NCI-H146 treated with DMSO at 0.1 percent for 48 hours (cell line): Measurements from ENCODE around the gene GRIN2A.

Source experiments
- DNase-seq: peaks from one replicate; lab custom pipeline; 2025; ENCODE audit not compliant: unreplicated experiment; lab: John Stamatoyannopoulos, UW

The GRIN2A gene

GRCh38 chr16:9868606-9869149, 313.6 kb downstream of the GRIN2A start:
- DNase-seq = no peak

GRCh38 chr16:9867176-9867575, 315.1 kb downstream of the GRIN2A start:
- no peak for DNase-seq

DNA sequence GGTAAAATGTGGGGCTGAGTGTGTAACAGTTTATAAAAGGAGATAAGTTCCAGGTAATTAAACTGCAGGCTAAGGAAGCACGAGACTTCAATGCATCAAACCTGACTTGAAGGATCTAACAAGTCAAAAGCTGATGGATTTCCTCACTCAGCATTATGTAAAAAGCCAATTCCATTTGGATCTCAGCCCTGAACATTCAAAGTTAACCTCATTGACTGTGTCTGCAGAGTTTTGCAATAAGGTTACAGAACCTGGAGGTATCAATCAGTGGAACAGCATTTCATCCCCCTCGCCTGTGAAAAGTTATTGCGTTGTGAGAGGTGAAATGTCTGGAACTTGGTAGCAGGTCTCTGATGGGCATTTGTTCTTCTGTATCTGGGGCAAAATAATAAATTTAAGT, 317.8 kb downstream of the GRIN2A start:
- DNase-seq = no peak

DNA sequence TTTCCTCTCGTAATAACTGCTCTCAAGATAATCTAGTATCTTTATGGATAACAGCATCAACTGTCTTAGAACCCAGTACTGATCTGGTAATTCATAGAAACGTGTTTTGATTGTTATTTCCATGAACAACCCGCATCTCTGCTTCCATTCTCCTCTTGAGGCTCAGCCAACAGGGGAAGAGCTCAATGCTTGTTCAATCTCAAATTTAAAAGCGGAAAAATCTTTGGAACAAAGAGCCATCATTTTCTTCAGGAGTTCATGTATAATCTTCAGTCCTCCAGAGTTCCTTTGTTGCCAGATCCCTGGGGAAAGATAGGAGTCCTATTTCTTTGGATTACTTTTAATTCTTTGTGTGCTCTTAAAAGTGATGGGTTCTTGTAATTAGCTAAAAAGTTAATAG, 319.9 kb downstream of the GRIN2A start:
- no peak for DNase-seq

- DNase-seq = no peak
Observed at GRCh38 chr16:9860876-9861275, 321.4 kb downstream of the GRIN2A start.

DNA sequence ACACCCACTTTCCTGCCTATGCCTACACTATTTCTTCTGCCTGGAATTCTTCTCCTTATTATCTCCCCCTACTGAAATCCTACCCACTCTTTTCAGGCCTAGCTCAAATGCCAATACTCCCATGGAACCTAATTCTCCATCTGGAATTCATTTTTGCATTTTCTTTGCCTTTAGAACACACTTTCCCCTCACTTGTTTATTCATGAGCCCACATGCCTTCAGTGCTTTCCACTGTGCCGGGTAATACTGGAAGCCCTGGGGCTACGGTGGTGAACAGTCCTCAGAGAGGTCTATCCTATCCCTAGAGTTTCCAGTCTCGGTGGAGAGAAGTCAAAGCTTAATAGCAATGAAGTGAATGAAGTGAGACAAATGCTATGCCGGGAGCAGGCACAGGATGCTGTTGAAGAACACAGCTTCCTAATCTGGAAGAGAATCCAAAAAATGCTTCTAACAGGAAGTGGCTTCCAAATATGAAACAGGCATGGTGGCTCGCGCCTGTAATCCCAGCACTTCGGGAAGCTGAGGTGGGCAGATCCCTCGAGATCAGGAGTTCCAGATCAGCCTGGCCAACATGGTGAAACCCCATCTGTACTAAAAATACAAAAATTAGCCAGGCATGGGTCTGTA, 322.4 kb downstream of the GRIN2A start:
- DNase-seq = no peak

- no peak for DNase-seq
Observed at GRCh38 chr16:9854675-9855074, 327.6 kb downstream of the GRIN2A start.

GRCh38 chr16:9852003-9852402, 330.2 kb downstream of the GRIN2A start:
- no peak for DNase-seq

DNA sequence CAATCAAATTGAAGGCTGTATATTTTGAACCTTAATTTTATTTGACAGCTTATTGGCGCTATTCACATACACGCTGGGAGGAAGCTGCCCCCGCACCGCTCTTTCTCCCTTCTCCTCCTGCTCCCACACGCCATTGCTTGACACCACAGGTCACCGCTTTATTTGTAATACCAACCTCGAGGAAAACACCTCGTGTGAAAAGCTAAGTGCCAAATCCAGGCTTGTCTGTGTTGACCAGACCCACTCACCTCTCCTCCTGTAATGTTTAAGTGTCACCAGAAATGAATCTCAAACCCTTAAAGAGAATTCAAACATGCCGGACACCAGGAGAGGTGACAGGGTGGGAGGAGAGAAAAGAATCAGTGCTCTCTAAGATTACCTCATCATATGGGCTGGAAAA, 331.4 kb downstream of the GRIN2A start:
- no peak for DNase-seq

- no peak for DNase-seq
Observed at GRCh38 chr16:9849697-9850245, 332.5 kb downstream of the GRIN2A start.

DNA sequence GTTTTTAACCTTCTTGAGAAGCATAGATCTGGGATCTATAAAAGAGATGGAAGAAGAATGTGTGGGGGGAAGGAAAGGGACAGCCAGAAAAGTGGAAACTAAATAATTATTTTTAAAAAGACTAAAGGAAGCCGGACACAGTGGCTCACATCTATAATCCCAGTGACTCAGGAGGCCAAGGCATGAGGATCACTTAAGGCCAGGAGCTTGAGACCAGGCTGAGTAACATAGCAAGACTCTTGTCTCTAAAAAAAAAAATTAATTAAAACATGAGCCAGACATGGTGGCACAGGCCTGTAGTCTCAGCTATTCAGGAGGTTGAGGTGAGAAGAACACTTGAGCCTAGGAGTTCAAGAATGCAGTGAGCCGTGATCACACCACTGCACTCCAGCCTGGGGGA, 335.1 kb downstream of the GRIN2A start:
- DNase-seq = no peak

DNA sequence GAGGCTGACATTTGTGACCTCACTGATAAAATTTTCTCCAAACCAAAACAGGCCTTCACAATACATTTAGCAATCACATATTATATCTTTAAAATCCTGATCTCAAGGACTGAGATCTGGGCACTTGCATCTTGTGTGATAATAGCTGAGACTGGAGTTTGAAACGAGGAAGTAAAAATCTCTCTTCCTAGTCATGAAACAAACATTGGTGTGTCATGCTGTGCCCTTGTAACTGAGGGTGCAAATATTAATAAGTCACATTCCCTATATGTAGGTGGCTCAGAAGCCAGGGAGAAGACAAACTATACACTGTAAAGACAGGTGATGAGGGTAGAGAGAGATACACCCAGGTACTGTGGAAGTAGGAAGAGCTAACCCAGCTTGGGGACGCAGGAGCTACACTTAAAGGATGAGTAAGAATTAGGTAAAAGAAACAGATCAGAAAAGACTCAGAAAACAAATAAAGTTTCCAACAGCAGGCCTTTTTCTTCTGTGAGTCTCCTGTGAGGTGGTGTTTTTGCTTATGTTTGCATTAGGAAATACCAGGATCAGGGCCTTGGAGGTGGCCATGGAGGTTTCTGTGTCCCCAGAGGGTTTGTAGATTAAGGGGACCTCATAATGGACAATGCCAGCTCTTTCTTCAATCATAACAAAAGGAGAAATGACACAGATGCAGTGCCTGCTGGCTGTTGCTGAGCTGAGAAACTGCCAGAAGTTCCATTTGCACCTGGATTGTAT, 335.7 kb downstream of the GRIN2A start:
- DNase-seq = no peak

- no peak for DNase-seq
Observed at GRCh38 chr16:9845661-9846361, 336.4 kb downstream of the GRIN2A start.

GRCh38 chr16:9844361-9844760, 337.9 kb downstream of the GRIN2A start:
- DNase-seq = no peak

- DNase-seq = no peak
Observed at GRCh38 chr16:9843424-9844018, 338.7 kb downstream of the GRIN2A start.

DNA sequence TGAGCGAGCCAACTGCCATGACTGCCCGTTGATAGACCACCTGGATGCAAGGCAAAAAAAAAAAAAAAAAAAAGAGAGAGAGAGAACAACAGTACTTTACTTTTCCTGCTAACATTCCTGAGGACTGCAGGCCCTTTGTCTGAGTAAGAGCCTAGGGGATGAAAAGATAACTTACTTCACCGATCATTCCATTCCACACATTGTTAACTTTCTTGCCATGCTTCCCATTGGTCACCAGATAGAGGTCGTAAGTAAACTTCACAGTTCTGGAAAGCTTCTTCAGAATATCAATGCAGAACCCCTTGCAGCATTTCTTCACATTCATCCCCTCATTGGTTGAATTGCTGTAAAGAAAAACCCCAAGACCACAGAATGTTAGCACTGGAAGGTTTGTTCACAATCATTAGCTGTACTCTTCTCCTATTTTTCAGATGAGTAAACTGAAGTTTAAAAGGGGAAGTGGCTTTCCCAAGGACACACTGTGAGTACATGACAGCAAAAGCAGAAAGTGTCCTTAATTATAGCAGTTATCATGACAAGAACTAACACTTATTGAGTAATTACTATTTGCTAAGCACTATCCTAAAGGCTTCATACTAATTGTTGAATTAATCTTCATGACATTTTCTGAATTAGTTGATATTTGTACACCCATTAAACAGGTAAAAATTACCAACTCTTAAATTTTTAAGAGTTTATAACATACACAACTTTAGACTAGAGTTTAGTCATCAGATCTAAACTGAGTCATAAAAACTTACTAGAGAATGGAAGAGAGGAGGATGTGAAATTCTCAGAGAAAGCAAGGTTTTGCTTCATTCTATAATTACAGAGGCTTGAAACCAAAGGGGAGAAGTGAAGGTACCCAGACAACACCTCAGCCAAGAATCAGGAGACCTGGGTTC, 341.2 kb downstream of the GRIN2A start:
- no peak for DNase-seq

- DNase-seq = no peak
Observed at GRCh38 chr16:9837481-9837880, 344.7 kb downstream of the GRIN2A start.

- DNase-seq = no peak
Observed at GRCh38 chr16:9836118-9836736, 346.0 kb downstream of the GRIN2A start.

DNA sequence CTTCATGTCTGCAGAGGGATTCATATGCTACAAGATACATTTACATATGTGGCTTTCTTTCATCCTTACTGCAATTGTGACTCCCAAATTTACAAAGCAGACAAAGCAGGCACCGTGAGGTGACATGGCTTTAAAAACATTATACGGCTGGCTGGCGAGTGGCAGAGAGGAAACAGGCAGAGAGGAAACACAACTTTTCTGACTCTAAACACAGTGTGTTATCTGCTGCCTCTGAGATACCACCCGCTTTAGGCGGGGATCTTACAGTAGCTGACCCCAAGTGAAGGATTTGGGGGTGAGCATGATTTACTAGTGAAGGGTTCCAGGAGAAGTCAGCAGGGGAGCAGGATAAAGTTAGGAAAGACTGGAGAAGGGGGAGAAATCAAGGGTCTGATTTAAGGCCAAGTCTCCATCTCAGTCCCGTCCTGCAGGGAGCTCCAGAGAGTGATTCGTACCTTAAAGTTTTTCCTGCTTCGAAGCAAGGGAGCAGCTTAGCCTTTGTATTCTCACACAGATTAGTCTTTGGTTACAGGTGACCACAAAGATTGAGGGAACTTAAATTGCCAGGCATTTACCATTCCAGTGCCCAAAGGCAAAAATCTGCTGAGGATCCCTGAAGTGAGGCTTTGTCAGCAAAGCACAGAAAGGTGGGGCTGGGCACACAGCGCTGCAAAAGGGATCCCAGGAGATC, 355.0 kb downstream of the GRIN2A start:
- DNase-seq = no peak
